Muscle of leg (tissue), 16 donors: ENCODE results near the gene PRAMEF9. TPM values are rescaled to one million over a fixed set of nuclear protein-coding genes. Genes with fewer than 3 reads are reported as not detected.
"Not testable (repeated sequence)": the region's sequence is repeated elsewhere in the genome, so short reads cannot be mapped to it uniquely, and the experiment has no call there.

Experiments used
- DNase-seq: peaks from one replicate; pipeline ENCODE4 v3.0.0; 2013
- H3K27ac ChIP-seq: one replicate; pipeline ENCODE4 v1.5.1; 2013; ENCODE audit warnings: mild to moderate bottlenecking, low read length, control low read depth
- H3K27me3 ChIP-seq: one replicate; pipeline ENCODE4 v1.6.1; 2013; ENCODE audit warnings: low read length; ENCODE audit not compliant: control insufficient read depth, insufficient read depth
- H3K36me3 ChIP-seq: one replicate; pipeline ENCODE4 v1.6.1; 2013; ENCODE audit warnings: low read length; ENCODE audit not compliant: control insufficient read depth, insufficient read depth
- H3K4me1 ChIP-seq: one replicate; pipeline ENCODE4 v1.6.1; 2013; ENCODE audit warnings: low read length; ENCODE audit not compliant: control insufficient read depth, insufficient read depth
- H3K4me3 ChIP-seq: one replicate; pipeline ENCODE4 v1.5.1; 2013; ENCODE audit warnings: low read length, control low read depth
- H3K9me3 ChIP-seq: replicated peaks from 2 replicates; pipeline ENCODE4 v1.6.1; 2013; ENCODE audit warnings: low read depth, low read length; ENCODE audit not compliant: control insufficient read depth
- WGBS: methylation state at CpG from one replicate; pipeline ENCODE4 v1.1.5; 2013; ENCODE audit warnings: missing lambda C conversion rate; ENCODE audit not compliant: insufficient coverage; 5-methylcytosine and 5-hydroxymethylcytosine counted together
- long read RNA-seq, 11 donors: transcript quantifications; one replicate each; lab custom pipeline, GENCODE V29; 2026
- polyA plus RNA-seq, 8 donors: library from polyadenylated mRNA; unstranded; fragments of 120-200 nt; gene quantifications; one replicate each; pipeline versions ENCODE4 v1.2.1 to v1.2.3, GENCODE V29; 2013; ENCODE audit warnings: inconsistent platforms in 1 of 8, low replicate concordance in 1 of 8; ENCODE audit not compliant: insufficient read length in 8 of 8, insufficient read depth in 1 of 8
- total RNA-seq: library from RNA; stranded (reverse); fragments of 120-200 nt; gene quantifications from one replicate; pipeline ENCODE4 v1.2.4, GENCODE V29; 2013

PRAMEF9 gene
- total RNA-seq (not detected), polyA plus RNA-seq (not detected)
- long read RNA-seq, donor 1, result 0 reads
- long read RNA-seq, donor 2, result 0 reads
- long read RNA-seq, donor 3, result 0 reads
- long read RNA-seq, donor 4, result 0 reads
- long read RNA-seq, donor 5, result 0 reads
- long read RNA-seq, donor 6, result 0 reads
- long read RNA-seq, donor 7, result 0 reads
- long read RNA-seq, donor 8, result 0 reads
- long read RNA-seq, donor 9, result 0 reads
- long read RNA-seq, donor 10, result 0 reads
- long read RNA-seq, donor 11, result 0 reads

GRCh38 chr1:13171548-13171947, at the start of gene PRAMEF9:
TSS of gene PRAMEF9 (plus strand) at chr1:13171848. CDS start at chr1:13175281, 3,433 bp downstream.
- H3K27ac ChIP-seq, DNase-seq, H3K36me3 ChIP-seq, H3K9me3 ChIP-seq, H3K4me1 ChIP-seq, H3K4me3 ChIP-seq, H3K27me3 ChIP-seq: not testable (repeated sequence)
- no CpG with 5 or more reads among the region's 2 CpGs for WGBS

GRCh38 chr1:13155909-13156308, 15.7 kb upstream of the PRAMEF9 start, which contains the start of gene PRAMEF26:
TSS of gene PRAMEF26 (minus strand) at chr1:13156009. CDS start at chr1:13153095, 2,914 bp downstream.
- not testable (repeated sequence) for H3K27ac ChIP-seq, H3K9me3 ChIP-seq, H3K4me3 ChIP-seq, H3K36me3 ChIP-seq, H3K27me3 ChIP-seq, DNase-seq, H3K4me1 ChIP-seq
- WGBS, result no CpG with 5 or more reads among the region's 5 CpGs

- WGBS, result no CpG with 5 or more reads among the region's 8 CpGs
- not testable (repeated sequence) for H3K4me3 ChIP-seq, H3K27me3 ChIP-seq, H3K36me3 ChIP-seq, H3K27ac ChIP-seq, H3K4me1 ChIP-seq, DNase-seq, H3K9me3 ChIP-seq
These were observed 6.1 kb upstream of the PRAMEF9 start, which contains the start of gene HNRNPCL4 for GRCh38 chr1:13165531-13165930. TSS of gene HNRNPCL4 (minus strand) at chr1:13165631. CDS start at chr1:13165467, 164 bp downstream.

GRCh38 chr1:13201309-13201708, 29.7 kb downstream of the PRAMEF9 start, which contains the start of gene PRAMEF13:
TSS of gene PRAMEF13 (minus strand) at chr1:13201409. CDS start at chr1:13199589, 1,820 bp downstream.
- DNase-seq, H3K4me1 ChIP-seq: not testable (repeated sequence)
- no CpG with 5 or more reads among the region's 5 CpGs for WGBS

GRCh38 chr1:13208712-13209111, 37.1 kb downstream of the PRAMEF9 start:
- DNase-seq, H3K9me3 ChIP-seq, H3K27me3 ChIP-seq, H3K36me3 ChIP-seq, H3K4me1 ChIP-seq, H3K27ac ChIP-seq, H3K4me3 ChIP-seq: not testable (repeated sequence)
- WGBS, result no CpG with 5 or more reads among the region's 9 CpGs

More at GRCh38 chr1:13201309-13201708, 29.7 kb downstream of the PRAMEF9 start, which contains the start of gene PRAMEF13:
- H3K27me3 ChIP-seq, H3K36me3 ChIP-seq, H3K9me3 ChIP-seq, H3K27ac ChIP-seq, H3K4me3 ChIP-seq: not testable (repeated sequence)

- not testable (repeated sequence) for DNase-seq, H3K4me1 ChIP-seq, H3K4me3 ChIP-seq, H3K36me3 ChIP-seq, H3K27ac ChIP-seq, H3K9me3 ChIP-seq, H3K27me3 ChIP-seq
- no CpG with 5 or more reads among the region's 7 CpGs for WGBS
These were observed 45.0 kb downstream of the PRAMEF9 start for GRCh38 chr1:13216619-13217018.

- H3K36me3 ChIP-seq, DNase-seq, H3K4me1 ChIP-seq, H3K27me3 ChIP-seq, H3K4me3 ChIP-seq, H3K27ac ChIP-seq, H3K9me3 ChIP-seq: not testable (repeated sequence)
- WGBS, result no CpG with 5 or more reads among the region's 3 CpGs
These were observed 47.6 kb downstream of the PRAMEF9 start for GRCh38 chr1:13219203-13219602.

GRCh38 chr1:13222788-13223187, 51.1 kb downstream of the PRAMEF9 start:
- not testable (repeated sequence) for H3K36me3 ChIP-seq
- no CpG with 5 or more reads among the region's 4 CpGs for WGBS

GRCh38 chr1:13224480-13225060, 52.9 kb downstream of the PRAMEF9 start:
- no peaks in the 10 kb centered on the region for H3K4me1 ChIP-seq
- WGBS, result 83% methylated on average over 5 of the region's 5 CpGs
- no peak for DNase-seq

More at GRCh38 chr1:13222788-13223187, 51.1 kb downstream of the PRAMEF9 start:
- not testable (repeated sequence) for H3K4me1 ChIP-seq, H3K9me3 ChIP-seq, H3K4me3 ChIP-seq, H3K27ac ChIP-seq, DNase-seq, H3K27me3 ChIP-seq

GRCh38 chr1:13225675-13226204, 54.1 kb downstream of the PRAMEF9 start, which contains the start of gene PRAMEF18:
TSS of gene PRAMEF18 (minus strand) at chr1:13226154. CDS start at chr1:13226106, 48 bp downstream.
- DNase-seq, result not testable (repeated sequence)

More at GRCh38 chr1:13224480-13225060, 52.9 kb downstream of the PRAMEF9 start:
- no peak overlapping the region for H3K27ac ChIP-seq
- no peaks in the 10 kb centered on the region for H3K27me3 ChIP-seq
- no peak overlapping the region for H3K4me3 ChIP-seq
- no peaks in the 10 kb centered on the region for H3K36me3 ChIP-seq
- peaks cover 3% of the 10 kb centered on the region for H3K9me3 ChIP-seq

More at GRCh38 chr1:13225675-13226204, 54.1 kb downstream of the PRAMEF9 start, which contains the start of gene PRAMEF18:
- not testable (repeated sequence) for H3K27ac ChIP-seq, H3K4me1 ChIP-seq, H3K36me3 ChIP-seq, H3K4me3 ChIP-seq, H3K27me3 ChIP-seq, H3K9me3 ChIP-seq
- WGBS, result 71% methylated on average over 5 of the region's 9 CpGs
